BLaER1 (cell line): ENCODE results near the gene SCO2.

ENCODE experiments used
- H3K27ac ChIP-seq: shearing (Covaris generic); formaldehyde crosslinking; 2 replicates; pipeline ENCODE4 v1.8.1; 2022
- H3K27me3 ChIP-seq: shearing (Covaris generic); formaldehyde crosslinking; 2 replicates; pipeline ENCODE4 v1.8.1; 2022
- H3K36me3 ChIP-seq: shearing (Covaris generic); formaldehyde crosslinking; 2 replicates; pipeline ENCODE4 v1.8.1; 2022
- H3K4me1 ChIP-seq: shearing (Covaris generic); formaldehyde crosslinking; 2 replicates; pipeline ENCODE4 v1.8.1; 2022
- H3K4me2 ChIP-seq: shearing (Covaris generic); formaldehyde crosslinking; 2 replicates; pipeline ENCODE4 v1.8.1; 2022
- H3K4me3 ChIP-seq: shearing (Covaris generic); formaldehyde crosslinking; 2 replicates; pipeline ENCODE4 v1.8.1; 2022
- H3K9ac ChIP-seq: shearing (Covaris generic); formaldehyde crosslinking; 2 replicates; pipeline ENCODE4 v1.8.1; 2022
- H3K9me3 ChIP-seq: shearing (Covaris generic); formaldehyde crosslinking; 2 replicates; pipeline ENCODE4 v1.8.1; 2022
- H4K20me1 ChIP-seq: shearing (Covaris generic); formaldehyde crosslinking; 2 replicates; pipeline ENCODE4 v1.8.1; 2022
- Cebpa-rat ChIP-seq: shearing (Covaris generic); IDR thresholded peaks from 2 replicates; pipeline ENCODE4 v1.8.1; 2022

Gene SCO2

GRCh38 chr22:50503475-50504145 is 21.8 kb downstream of the SCO2 start:
- H3K4me1 ChIP-seq: peaks cover 48% of the 10 kb centered on the region
- H3K27ac ChIP-seq: no peak overlapping the region
- no peak overlapping the region for H3K4me3 ChIP-seq
- no peak overlapping the region for H3K9ac ChIP-seq
- TF ChIP-seq Cebpa-rat: no peak
- H4K20me1 ChIP-seq: peaks cover 40% of the 10 kb centered on the region
- peaks cover 35% of the 10 kb centered on the region for H3K36me3 ChIP-seq
- no peaks in the 10 kb centered on the region for H3K9me3 ChIP-seq
- H3K27me3 ChIP-seq: no peaks in the 10 kb centered on the region
- H3K4me2 ChIP-seq: no peak overlapping the region

- peak overlapping the region; percentile 22; the same call in 1 of the 2 replicates for H3K27ac ChIP-seq
- H3K9me3 ChIP-seq: no peaks in the 10 kb centered on the region
- peaks cover 54% of the 10 kb centered on the region for H3K4me1 ChIP-seq
- H4K20me1 ChIP-seq: peaks cover 39% of the 10 kb centered on the region
- peaks cover 35% of the 10 kb centered on the region for H3K36me3 ChIP-seq
- no peaks in the 10 kb centered on the region for H3K27me3 ChIP-seq
- TF ChIP-seq Cebpa-rat: no peak
- no peak overlapping the region for H3K4me3 ChIP-seq
- H3K9ac ChIP-seq: no peak overlapping the region; the same call in 1 of the 2 replicates
- no peak overlapping the region for H3K4me2 ChIP-seq
Observed at GRCh38 chr22:50502628-50503474, 22.5 kb downstream of the SCO2 start.

GRCh38 chr22:50502096-50502495 is 23.3 kb downstream of the SCO2 start:
- H3K4me1 ChIP-seq: peaks cover 60% of the 10 kb centered on the region
- H3K36me3 ChIP-seq: peaks cover 35% of the 10 kb centered on the region
- H3K4me2 ChIP-seq: no peak overlapping the region
- no peaks in the 10 kb centered on the region for H3K9me3 ChIP-seq
- no peak overlapping the region; the same call in 1 of the 2 replicates for H3K9ac ChIP-seq
- H3K4me3 ChIP-seq: no peak overlapping the region
- H3K27me3 ChIP-seq: no peaks in the 10 kb centered on the region
- H3K27ac ChIP-seq: no peak overlapping the region
- TF ChIP-seq Cebpa-rat: no peak
- H4K20me1 ChIP-seq: peaks cover 38% of the 10 kb centered on the region

GRCh38 chr22:50500452-50500851 is 24.9 kb downstream of the SCO2 start:
- no peak overlapping the region for H3K9ac ChIP-seq
- TF ChIP-seq Cebpa-rat: no peak
- H3K4me1 ChIP-seq: peaks cover 60% of the 10 kb centered on the region
- H4K20me1 ChIP-seq: peaks cover 22% of the 10 kb centered on the region
- no peaks in the 10 kb centered on the region for H3K9me3 ChIP-seq
- no peak overlapping the region for H3K4me3 ChIP-seq
- no peak overlapping the region for H3K27ac ChIP-seq
- H3K36me3 ChIP-seq: peaks cover 28% of the 10 kb centered on the region
- no peaks in the 10 kb centered on the region for H3K27me3 ChIP-seq
- H3K4me2 ChIP-seq: no peak overlapping the region

GRCh38 chr22:50498322-50498890 is 27.0 kb downstream of the SCO2 start:
- Histone ChIP-seq H3K27me3 (no peaks in the 10 kb centered on the region), H3K4me1 (peaks cover 52% of the 10 kb centered on the region), H3K27ac (no peak overlapping the region), H3K4me3 (no peak overlapping the region), H3K36me3 (peaks cover 17% of the 10 kb centered on the region), H3K9ac (peak overlapping the region; percentile 40; the same call in 1 of the 2 replicates), H3K9me3 (no peaks in the 10 kb centered on the region), H3K4me2 (peak overlapping the region; percentile 73), H4K20me1 (peaks cover 13% of the 10 kb centered on the region; the same call in 1 of the 2 replicates)
- no peak for TF ChIP-seq Cebpa-rat

GRCh38 chr22:50497093-50497492 is 28.3 kb downstream of the SCO2 start:
- Histone ChIP-seq H3K9ac (no peak overlapping the region), H3K9me3 (no peaks in the 10 kb centered on the region), H3K27me3 (no peaks in the 10 kb centered on the region), H3K36me3 (peaks cover 4% of the 10 kb centered on the region), H3K4me2 (no peak overlapping the region), H3K4me1 (peaks cover 43% of the 10 kb centered on the region), H3K27ac (no peak overlapping the region), H3K4me3 (no peak overlapping the region), H4K20me1 (no peaks in the 10 kb centered on the region)
- TF ChIP-seq Cebpa-rat: no peak

- H4K20me1 ChIP-seq: no peaks in the 10 kb centered on the region
- peak overlapping the region; percentile 48; the same call in 1 of the 2 replicates for H3K27ac ChIP-seq
- H3K27me3 ChIP-seq: no peaks in the 10 kb centered on the region
- peak overlapping the region; percentile 19; the same call in 1 of the 2 replicates for H3K9ac ChIP-seq
- no peaks in the 10 kb centered on the region for H3K9me3 ChIP-seq
- peak overlapping the region; percentile 19; the same call in 1 of the 2 replicates for H3K4me3 ChIP-seq
- H3K4me1 ChIP-seq: peaks cover 55% of the 10 kb centered on the region
- TF ChIP-seq Cebpa-rat: no peak
- H3K4me2 ChIP-seq: peak overlapping the region; percentile 82
- no peaks in the 10 kb centered on the region for H3K36me3 ChIP-seq
Observed at GRCh38 chr22:50490531-50491308, 34.7 kb downstream of the SCO2 start.

- TF ChIP-seq Cebpa-rat: no peak
- H3K4me1 ChIP-seq: peaks cover 62% of the 10 kb centered on the region
- no peak overlapping the region for H3K27ac ChIP-seq
- H3K9me3 ChIP-seq: no peaks in the 10 kb centered on the region
- H3K9ac ChIP-seq: no peak overlapping the region
- H3K36me3 ChIP-seq: no peaks in the 10 kb centered on the region
- H3K27me3 ChIP-seq: no peaks in the 10 kb centered on the region
- no peak overlapping the region for H3K4me3 ChIP-seq
- H3K4me2 ChIP-seq: peak overlapping the region; percentile 82
- H4K20me1 ChIP-seq: peaks cover under 1% of the 10 kb centered on the region; the same call in 1 of the 2 replicates
Observed at GRCh38 chr22:50489363-50490243, 35.8 kb downstream of the SCO2 start.

GRCh38 chr22:50488886-50489285 is 36.5 kb downstream of the SCO2 start:
- H3K4me1 ChIP-seq: peaks cover 69% of the 10 kb centered on the region
- H3K36me3 ChIP-seq: no peaks in the 10 kb centered on the region
- no peak overlapping the region for H3K9ac ChIP-seq
- no peak for TF ChIP-seq Cebpa-rat
- no peaks in the 10 kb centered on the region for H3K9me3 ChIP-seq
- no peak overlapping the region for H3K4me3 ChIP-seq
- no peak overlapping the region for H3K27ac ChIP-seq
- peaks cover 7% of the 10 kb centered on the region; the same call in 1 of the 2 replicates for H4K20me1 ChIP-seq
- H3K27me3 ChIP-seq: no peaks in the 10 kb centered on the region
- no peak overlapping the region for H3K4me2 ChIP-seq
